Measurements from ENCODE around the gene PLEKHG3.

PLEKHG3 gene

GRCh38 chr14:64671591-64671990, 32.6 kb upstream of the PLEKHG3 start:
- no peak overlapping the region for H3K4me3 ChIP-seq (ENCODE audit: low read depth, low read length)
- TF ChIP-seq CTCF (IDR thresholded peaks at IDR 0.05; ENCODE audit: low read depth, low read length, missing control alignments) = peak; percentile 57
- no peak for DNase-seq (ENCODE audit: low read depth)

DNA sequence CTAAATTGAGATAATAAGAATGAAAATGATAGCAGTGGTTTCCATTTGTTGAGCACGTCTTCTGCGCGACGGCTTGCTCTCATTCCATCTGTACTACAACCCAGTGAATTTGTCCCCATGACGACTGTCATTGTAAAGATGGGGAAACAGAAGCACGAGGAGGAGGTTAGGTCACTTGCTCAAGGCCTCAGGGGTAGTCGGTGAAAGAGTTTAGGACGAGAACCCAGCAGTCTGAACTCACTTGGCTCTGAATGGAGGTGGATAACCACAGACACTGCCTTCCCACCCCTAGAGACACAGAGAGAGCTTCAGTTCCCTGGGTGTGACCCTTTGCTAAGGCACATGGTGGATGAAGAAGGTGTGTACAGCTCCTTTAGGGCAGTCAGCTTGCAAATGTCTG, 30.9 kb upstream of the PLEKHG3 start:
- no peak overlapping the region for H3K4me3 ChIP-seq (ENCODE audit: low read depth, low read length)
- no peak for TF ChIP-seq CTCF (IDR thresholded peaks at IDR 0.05; ENCODE audit: low read depth, low read length, missing control alignments)
- DNase-seq (ENCODE audit: low read depth) = no peak

- no peak overlapping the region for H3K4me3 ChIP-seq (ENCODE audit: low read depth, low read length)
- no peak for DNase-seq (ENCODE audit: low read depth)
- TF ChIP-seq CTCF (IDR thresholded peaks at IDR 0.05; ENCODE audit: low read depth, low read length, missing control alignments) = no peak
These were observed 30.5 kb upstream of the PLEKHG3 start for GRCh38 chr14:64673748-64674147.

DNA sequence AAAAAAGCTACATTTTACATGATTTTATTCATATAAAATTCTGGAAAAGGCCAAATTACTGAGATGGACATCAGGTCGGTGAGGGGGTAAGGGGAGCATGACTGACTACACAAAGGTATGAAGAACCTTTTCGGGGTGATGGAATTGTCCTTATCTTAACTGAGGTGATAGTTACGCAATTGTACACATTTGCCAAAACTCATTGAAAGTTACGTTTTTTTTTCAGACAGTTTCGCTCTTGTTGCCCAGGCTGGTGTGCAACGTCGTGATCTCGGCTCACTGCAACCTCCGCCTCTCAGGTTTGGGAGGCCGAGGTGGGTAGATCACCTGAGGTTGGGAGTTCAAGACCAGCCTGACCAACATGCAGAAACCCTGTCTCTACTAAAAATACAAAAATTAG, 29.4 kb upstream of the PLEKHG3 start:
- TF ChIP-seq CTCF (IDR thresholded peaks at IDR 0.05; ENCODE audit: low read depth, low read length, missing control alignments) = no peak
- H3K4me3 ChIP-seq (ENCODE audit: low read depth, low read length) = no peak overlapping the region
- DNase-seq (ENCODE audit: low read depth) = no peak

DNA sequence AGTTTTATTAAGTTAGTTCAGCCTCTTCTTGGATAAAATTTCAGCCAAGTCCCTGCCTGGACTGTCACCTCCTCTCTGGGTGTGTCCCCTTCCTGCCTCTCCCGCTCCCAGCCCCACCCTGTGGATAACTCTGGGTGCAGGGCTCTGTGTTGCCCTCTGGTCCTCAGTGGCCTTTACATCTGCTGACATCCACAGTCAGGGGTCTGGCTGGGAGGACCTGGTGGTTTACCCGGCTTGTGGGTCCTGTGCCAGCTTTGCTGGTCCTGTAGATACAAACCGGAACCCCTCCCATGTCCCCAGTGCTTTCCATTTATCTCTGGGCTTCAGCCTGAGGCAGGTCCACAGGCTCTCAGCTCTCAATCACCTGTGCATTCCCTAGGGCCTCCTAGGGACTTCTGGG, 28.9 kb upstream of the PLEKHG3 start:
- DNase-seq (ENCODE audit: low read depth) = no peak
- no peak overlapping the region for H3K4me3 ChIP-seq (ENCODE audit: low read depth, low read length)
- no peak for TF ChIP-seq CTCF (IDR thresholded peaks at IDR 0.05; ENCODE audit: low read depth, low read length, missing control alignments)

- TF ChIP-seq CTCF (IDR thresholded peaks at IDR 0.05; ENCODE audit: low read depth, low read length, missing control alignments) = no peak
- no peak for DNase-seq (ENCODE audit: low read depth)
- H3K4me3 ChIP-seq (ENCODE audit: low read depth, low read length) = no peak overlapping the region
These were observed 27.7 kb upstream of the PLEKHG3 start for GRCh38 chr14:64676410-64677008.

DNA sequence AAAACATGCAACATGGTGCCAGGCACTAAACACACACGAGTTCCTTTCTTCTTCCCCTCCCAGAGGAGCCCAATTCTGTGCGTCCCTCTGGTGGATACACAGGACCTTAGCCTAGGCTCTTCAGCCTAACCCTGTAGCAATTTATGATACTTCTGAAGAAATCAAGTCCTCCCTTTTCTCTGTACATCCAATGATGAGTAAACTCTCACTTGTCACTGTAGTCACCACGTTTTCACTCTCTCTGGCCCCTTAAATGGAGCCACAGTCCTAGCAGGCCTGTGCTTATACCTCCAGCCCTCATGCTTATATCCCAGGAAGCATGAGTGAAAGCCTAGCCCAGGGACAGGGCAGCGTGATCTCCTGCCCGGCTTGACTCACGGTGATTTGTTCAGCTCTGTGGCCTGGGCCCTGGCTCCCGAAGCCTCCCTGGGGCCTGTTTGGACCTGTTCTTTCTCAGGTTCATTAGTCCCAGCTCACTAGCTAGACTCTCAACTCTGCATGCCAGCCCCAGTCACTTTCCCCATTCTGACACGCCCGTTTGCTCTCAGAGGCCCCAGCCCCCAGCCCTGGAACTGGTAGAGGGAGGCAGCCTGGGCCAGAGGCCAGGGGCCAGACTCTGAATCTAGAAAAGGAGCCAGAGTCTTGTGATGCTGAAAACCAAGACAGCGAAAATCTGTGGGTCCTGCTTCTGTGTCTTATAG, 24.1 kb upstream of the PLEKHG3 start:
- no peak for TF ChIP-seq CTCF (IDR thresholded peaks at IDR 0.05; ENCODE audit: low read depth, low read length, missing control alignments)
- H3K4me3 ChIP-seq (ENCODE audit: low read depth, low read length) = no peak overlapping the region
- DNase-seq (ENCODE audit: low read depth) = no peak

All from GM12864 (cell line).